Lower leg skin (tissue), 3 donors: Measurements from ENCODE around the gene RAB10.

Experiments
- CTCF ChIP-seq, 3 donors: fragments of 450-650 bp; IDR thresholded peaks; one replicate each; pipeline ENCODE4 v1.5.1; 2016; ENCODE audit warnings: antibody characterized with exemption in 3 of 3, mild to moderate bottlenecking in 3 of 3, moderate library complexity in 2 of 3
- POLR2A ChIP-seq, 2 donors: fragments of 450-650 bp; IDR thresholded peaks; one replicate each; pipeline ENCODE4 v1.6.1; 2016 to 2017; ENCODE audit warnings: antibody characterized with exemption in 2 of 2, mild to moderate bottlenecking in 1 of 2, moderate library complexity in 1 of 2

GRCh38 chr2:26064846-26065245, 31.0 kb downstream of the RAB10 start:
- TF ChIP-seq POLR2A (IDR thresholded peaks at IDR 0.05) = no peak
- TF ChIP-seq CTCF (IDR thresholded peaks at IDR 0.05) = no peak
